ENCODE results near the gene CECR2.

GRCh38 chr22:17563936-17564391 is 194.7 kb downstream of the CECR2 start:
- TF ChIP-seq CTCF (IDR thresholded peaks at IDR 0.05; ENCODE audit: borderline replicate concordance, extremely low read depth, low read length, poor library complexity, severe bottlenecking) (no peak), EZH2 (IDR thresholded peaks at IDR 0.05; ENCODE audit: borderline replicate concordance, low read depth, low read length, severe bottlenecking) (no peak)
